Measurements from ENCODE around the gene LILRA6.
"Not testable (repeated sequence)": the region's sequence is repeated elsewhere in the genome, so short reads cannot be mapped to it uniquely, and the experiment has no call there.

Gene LILRA6

DNA sequence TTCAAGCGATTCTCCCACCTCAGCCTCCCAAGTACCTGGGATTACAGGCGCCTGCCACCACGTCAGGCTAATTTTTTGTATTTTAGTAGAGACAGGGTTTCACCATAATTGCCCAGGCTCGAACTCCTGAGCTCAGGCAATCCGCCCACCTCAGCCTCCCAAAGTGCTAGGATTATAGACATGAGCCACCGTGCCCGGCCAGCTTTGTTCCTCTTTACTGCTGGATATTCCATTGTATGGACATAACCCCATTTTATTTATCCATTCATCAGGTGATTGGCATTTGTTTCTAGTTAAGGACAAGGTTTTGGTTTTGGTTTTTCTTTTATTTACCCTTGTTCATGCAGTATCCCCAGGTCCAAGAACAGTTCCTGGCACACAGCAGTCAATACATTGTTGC lies 46.1 kb downstream of the LILRA6 start:
- TF ChIP-seq, protein P1, sequence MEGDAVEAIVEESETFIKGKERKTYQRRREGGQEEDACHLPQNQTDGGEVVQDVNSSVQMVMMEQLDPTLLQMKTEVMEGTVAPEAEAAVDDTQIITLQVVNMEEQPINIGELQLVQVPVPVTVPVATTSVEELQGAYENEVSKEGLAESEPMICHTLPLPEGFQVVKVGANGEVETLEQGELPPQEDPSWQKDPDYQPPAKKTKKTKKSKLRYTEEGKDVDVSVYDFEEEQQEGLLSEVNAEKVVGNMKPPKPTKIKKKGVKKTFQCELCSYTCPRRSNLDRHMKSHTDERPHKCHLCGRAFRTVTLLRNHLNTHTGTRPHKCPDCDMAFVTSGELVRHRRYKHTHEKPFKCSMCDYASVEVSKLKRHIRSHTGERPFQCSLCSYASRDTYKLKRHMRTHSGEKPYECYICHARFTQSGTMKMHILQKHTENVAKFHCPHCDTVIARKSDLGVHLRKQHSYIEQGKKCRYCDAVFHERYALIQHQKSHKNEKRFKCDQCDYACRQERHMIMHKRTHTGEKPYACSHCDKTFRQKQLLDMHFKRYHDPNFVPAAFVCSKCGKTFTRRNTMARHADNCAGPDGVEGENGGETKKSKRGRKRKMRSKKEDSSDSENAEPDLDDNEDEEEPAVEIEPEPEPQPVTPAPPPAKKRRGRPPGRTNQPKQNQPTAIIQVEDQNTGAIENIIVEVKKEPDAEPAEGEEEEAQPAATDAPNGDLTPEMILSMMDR (IDR thresholded peaks at IDR 0.05; ENCODE audit: low read depth, low read length) = no peak
- in situ Hi-C loops (cut with HindIII; ENCODE audit: low sequenced_read_pairs) = no loop called here
- H3K4me3 ChIP-seq (ENCODE audit: low read depth, low read length) = no peak overlapping the region
- DNase-seq (ENCODE audit: low read depth, low spot score) = no peak

DNA sequence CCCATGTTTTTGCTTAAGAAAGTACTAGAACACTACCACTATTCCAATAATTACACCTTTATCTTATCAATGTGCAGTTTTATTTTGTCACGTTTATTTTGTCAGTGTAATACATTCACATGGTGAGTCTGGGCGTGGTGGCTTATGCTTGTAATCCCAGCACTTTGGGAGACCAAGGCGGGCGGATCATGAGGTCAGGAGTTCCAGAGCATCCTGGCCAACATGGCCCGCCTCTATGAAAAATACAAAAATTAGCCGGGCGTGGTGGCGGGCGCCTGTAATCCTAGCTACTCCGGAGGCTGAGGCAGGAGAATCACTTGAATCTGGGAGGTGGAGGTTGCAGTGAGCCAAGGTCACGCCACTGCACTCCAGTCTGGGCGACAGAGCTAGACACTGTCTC lies 48.1 kb downstream of the LILRA6 start:
- H3K4me3 ChIP-seq (ENCODE audit: low read depth, low read length); DNase-seq (ENCODE audit: low read depth, low spot score); in situ Hi-C loops (cut with HindIII; ENCODE audit: low sequenced_read_pairs): not testable (repeated sequence)

DNA sequence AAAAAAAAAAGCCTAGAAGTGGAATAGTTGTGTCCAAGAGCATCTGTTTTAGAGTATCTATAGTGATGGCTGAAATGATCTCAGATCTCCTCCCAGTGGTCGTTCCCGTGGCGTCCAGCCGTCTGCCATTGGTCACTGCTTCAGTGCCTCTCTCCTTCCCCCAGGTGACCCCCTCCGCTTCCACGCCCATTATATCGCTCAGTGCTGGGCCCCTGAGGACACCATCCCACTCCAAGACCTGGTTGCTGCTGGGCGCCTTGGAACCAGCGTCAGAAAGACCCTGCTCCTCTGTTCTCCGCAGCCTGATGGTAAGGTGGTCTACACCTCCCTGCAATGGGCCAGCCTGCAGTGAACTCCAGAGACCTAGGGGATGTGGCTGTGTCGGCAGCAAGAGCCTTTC lies 49.6 kb downstream of the LILRA6 start:
- TF ChIP-seq, protein P1 (IDR thresholded peaks at IDR 0.05; ENCODE audit: low read depth, low read length) = no peak
- in situ Hi-C loops (cut with HindIII; ENCODE audit: low sequenced_read_pairs) = no loop called here
- H3K4me3 ChIP-seq (ENCODE audit: low read depth, low read length) = no peak overlapping the region
- DNase-seq (ENCODE audit: low read depth, low spot score) = no peak

DNA sequence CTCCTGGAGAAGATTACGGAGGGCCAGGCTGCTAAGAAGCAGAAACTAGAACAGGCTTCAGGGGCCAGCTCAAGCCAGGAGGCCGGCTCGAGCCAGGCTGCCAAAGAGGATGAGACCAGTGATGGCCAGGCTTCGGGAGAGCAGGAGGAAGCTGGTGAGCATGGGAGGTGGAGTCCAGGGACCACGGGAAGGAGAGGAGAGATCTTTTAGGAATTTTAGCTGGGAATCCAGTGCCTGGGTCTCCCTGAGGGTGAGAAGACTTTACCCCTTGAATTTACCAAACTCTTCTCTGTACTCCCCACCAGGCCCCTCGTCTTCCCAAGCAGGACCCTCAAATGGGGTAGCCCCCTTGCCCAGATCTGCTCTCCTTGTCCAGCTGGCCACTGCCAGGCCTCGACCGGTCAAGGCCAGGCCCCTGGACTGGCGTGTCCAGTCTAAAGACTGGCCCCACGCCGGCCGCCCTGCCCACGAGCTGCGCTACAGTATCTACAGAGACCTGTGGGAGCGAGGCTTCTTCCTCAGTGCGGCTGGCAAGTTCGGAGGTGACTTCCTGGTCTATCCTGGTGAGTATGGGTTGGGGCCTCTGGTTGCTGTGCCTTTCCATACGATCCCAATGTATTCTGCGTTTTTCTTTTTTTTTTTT lies 50.7 kb downstream of the LILRA6 start:
- TF ChIP-seq, protein P1 (IDR thresholded peaks at IDR 0.05; ENCODE audit: low read depth, low read length) = no peak
- DNase-seq (ENCODE audit: low read depth, low spot score) = no peak
- peak overlapping the region; percentile 80 for H3K4me3 ChIP-seq (ENCODE audit: low read depth, low read length)
- in situ Hi-C loops (cut with HindIII; ENCODE audit: low sequenced_read_pairs) = no loop called here

DNA sequence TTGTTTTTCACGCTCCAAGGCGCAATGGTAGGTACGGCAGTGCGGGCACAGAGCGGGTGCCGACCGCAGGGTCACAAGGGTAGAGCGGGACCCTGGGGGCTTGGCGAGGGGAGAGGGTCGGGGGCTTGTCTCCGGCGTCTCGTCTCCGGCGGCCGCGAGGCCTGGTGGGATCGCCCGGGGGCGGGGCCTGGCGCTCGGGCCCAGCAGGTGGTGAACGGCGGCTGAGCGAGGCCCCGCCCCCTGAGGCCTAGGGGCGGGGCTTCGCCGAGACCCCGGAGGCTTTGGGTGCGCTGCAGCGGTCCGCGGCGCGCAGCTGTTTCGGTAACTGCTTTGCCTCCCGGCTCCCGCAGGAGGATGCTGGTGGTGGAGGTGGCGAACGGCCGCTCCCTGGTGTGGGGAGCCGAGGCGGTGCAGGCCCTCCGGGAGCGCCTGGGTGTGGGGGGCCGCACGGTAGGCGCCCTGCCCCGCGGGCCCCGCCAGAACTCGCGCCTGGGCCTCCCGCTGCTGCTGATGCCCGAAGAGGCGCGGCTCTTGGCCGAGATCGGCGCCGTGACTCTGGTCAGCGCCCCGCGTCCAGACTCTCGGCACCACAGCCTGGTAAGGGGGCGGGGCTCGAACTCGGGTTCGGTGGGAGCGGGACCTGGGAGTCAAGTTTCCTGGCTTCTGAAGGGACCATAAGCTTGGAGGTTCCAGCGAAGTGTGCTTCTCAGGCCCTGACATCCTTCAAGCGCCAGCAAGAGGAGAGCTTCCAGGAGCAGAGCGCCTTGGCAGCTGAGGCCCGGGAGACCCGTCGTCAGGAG lies 51.4 kb downstream of the LILRA6 start, which contains the start of gene TSEN34:
TSS of gene TSEN34 (plus strand) at position 298 of the 800 bp plus-strand sequence. CDS start at position 355, 57 bp downstream.
- TF ChIP-seq, protein P1 (IDR thresholded peaks at IDR 0.05; ENCODE audit: low read depth, low read length) = no peak
- peak; percentile 52 for DNase-seq (ENCODE audit: low read depth, low spot score)
- peak within 1 kb of the TSS; percentile 80 for H3K4me3 ChIP-seq (ENCODE audit: low read depth, low read length)
- in situ Hi-C loops (cut with HindIII; ENCODE audit: low sequenced_read_pairs) = no loop called here

DNA sequence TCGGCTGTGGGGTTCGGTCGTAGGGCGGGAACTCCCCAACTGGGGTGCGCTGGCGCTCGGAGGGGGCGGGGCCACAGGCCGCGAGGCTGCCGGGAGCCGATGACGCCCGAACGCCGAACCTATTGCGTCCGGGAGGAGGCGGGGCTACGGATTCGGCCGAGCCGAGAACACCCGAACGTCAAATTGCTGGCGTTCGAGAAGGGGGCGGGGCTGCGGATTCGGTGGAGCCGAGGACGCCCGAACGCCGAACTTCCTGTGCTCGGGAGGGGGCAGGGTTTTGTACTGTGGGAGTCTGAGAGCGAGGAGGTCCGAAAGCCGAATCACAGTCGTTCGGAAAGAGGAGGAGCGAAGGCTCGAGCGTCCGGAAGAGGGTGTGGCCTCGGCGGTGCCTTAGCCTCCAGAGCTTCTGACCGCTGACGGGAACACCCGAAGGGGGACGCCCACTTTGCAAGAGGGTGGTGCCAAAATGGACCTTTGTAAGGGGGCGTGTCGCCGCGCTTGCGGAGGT lies 52.0 kb downstream of the LILRA6 start:
- in situ Hi-C loops (cut with HindIII; ENCODE audit: low sequenced_read_pairs) = no loop called here
- peak; percentile 100 for DNase-seq (ENCODE audit: low read depth, low spot score)
- TF ChIP-seq, protein P1 (IDR thresholded peaks at IDR 0.05; ENCODE audit: low read depth, low read length) = no peak
- H3K4me3 ChIP-seq (ENCODE audit: low read depth, low read length) = peak overlapping the region; percentile 80
